ENCODE measurements around the gene WDR83. TPM values are rescaled to one million over a fixed set of nuclear protein-coding genes. Genes with fewer than 3 reads are reported as not detected.
"Not testable (repeated sequence)": the region's sequence is repeated elsewhere in the genome, so short reads cannot be mapped to it uniquely, and the experiment has no call there.

WDR83 gene
- 19.0 and 19.9 TPM in 2 replicates for total RNA-seq
- long read RNA-seq, transcript WDR83-201 (11 exons, 1,457 nt): major isoform, 8 of 21 reads
- long read RNA-seq, partial matches to known transcripts: 12 of 21 reads
- long read RNA-seq, other reads (novel, unspliced or antisense): 1 of 21 reads

- peak; percentile 65 for DNase-seq (ENCODE audit: low read depth, low spot score)
- H3K36me3 Mint-ChIP-seq (ENCODE audit: low read depth): no peaks in the 10 kb centered on the region
- peak within 1 kb of the TSS; percentile 98 for H3K4me3 Mint-ChIP-seq
- peaks cover 44% of the 10 kb centered on the region for H3K4me1 Mint-ChIP-seq
- H3K27me3 Mint-ChIP-seq (ENCODE audit: low read depth): no peaks in the 10 kb centered on the region
- no peaks in the 10 kb centered on the region for H3K9me3 Mint-ChIP-seq
- TF ChIP-seq, protein P1, sequence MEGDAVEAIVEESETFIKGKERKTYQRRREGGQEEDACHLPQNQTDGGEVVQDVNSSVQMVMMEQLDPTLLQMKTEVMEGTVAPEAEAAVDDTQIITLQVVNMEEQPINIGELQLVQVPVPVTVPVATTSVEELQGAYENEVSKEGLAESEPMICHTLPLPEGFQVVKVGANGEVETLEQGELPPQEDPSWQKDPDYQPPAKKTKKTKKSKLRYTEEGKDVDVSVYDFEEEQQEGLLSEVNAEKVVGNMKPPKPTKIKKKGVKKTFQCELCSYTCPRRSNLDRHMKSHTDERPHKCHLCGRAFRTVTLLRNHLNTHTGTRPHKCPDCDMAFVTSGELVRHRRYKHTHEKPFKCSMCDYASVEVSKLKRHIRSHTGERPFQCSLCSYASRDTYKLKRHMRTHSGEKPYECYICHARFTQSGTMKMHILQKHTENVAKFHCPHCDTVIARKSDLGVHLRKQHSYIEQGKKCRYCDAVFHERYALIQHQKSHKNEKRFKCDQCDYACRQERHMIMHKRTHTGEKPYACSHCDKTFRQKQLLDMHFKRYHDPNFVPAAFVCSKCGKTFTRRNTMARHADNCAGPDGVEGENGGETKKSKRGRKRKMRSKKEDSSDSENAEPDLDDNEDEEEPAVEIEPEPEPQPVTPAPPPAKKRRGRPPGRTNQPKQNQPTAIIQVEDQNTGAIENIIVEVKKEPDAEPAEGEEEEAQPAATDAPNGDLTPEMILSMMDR (conservative IDR thresholded peaks at IDR 0.05): no peak
- peak within 1 kb of the TSS; percentile 88 for H3K27ac Mint-ChIP-seq (ENCODE audit: unreplicated experiment)
These were observed at the start of gene WDR83, which contains the start of gene MAN2B1 for GRCh38 chr19:12666265-12667048. Gene WDR83 (plus strand): TSS chr19:12666807. CDS start chr19:12669791, 2,984 bp downstream. Gene MAN2B1 (minus strand): TSS chr19:12666742. CDS start chr19:12666701, 41 bp downstream.

DNA sequence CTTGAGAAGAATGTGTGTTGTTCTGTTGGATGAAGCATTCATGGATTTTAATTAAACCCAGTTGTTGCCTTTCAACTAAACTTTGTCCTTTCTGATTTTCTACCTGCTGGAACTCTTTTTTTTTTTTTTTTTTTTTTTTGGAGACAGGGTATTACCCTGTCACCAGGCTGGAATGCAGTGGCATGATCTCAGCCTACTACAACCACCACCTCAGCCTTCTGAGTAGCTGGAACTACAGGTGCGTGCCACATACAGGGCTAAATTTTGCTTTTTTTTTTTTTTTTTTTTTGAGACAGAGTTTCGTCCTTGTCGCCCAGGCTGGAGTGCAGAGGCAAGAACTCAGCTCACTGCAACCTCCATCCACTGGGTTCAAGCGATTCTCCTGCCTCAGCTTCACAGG lies 49.0 kb upstream of the WDR83 start:
- H3K9me3 Mint-ChIP-seq: peaks cover 4% of the 10 kb centered on the region

DNA sequence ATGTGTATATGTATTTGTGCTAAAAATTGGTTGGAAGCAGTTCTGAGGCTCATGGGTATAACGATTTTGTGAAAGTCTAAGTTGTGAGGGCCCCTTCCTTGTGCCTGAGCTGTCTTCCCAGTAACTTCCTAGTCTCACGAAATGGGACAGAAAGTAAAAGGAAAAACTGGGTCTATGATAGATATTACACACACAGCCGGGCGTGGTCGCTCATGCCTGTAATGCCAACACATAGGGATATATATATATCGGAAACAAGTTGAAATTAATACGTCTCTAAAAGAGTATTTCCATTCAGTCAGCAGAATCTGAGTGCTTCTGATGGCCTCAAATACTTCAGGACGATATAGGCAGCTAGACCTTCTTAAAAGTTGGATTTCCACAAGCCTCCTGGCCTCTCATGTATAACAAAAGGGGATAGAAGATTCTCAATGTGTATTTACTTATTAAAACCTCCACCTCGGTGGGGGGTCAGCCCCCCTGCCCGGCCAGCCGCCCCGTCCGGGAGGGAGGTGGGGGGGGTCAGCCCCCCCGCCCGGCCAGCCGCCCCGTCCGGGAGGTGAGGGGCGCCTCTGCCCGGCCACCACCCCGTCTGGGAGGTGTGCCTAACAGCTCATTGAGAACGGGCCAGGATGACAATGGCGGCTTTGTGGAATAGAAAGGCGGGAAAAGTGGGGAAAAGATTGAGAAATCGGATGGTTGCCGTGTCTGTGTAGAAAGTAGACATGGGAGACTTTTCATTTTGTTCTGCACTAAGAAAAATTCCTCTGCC lies 45.2 kb upstream of the WDR83 start:
- not testable (repeated sequence) for H3K27me3 Mint-ChIP-seq (ENCODE audit: low read depth); DNase-seq (ENCODE audit: low read depth, low spot score); H3K4me1 Mint-ChIP-seq; H3K4me3 Mint-ChIP-seq; H3K27ac Mint-ChIP-seq (ENCODE audit: unreplicated experiment); H3K9me3 Mint-ChIP-seq
- H3K36me3 Mint-ChIP-seq (ENCODE audit: low read depth): peaks cover 27% of the 10 kb centered on the region

More for the DNA sequence above, 49.0 kb upstream of the WDR83 start:
- H3K36me3 Mint-ChIP-seq (ENCODE audit: low read depth): peaks cover 20% of the 10 kb centered on the region
- no peak overlapping the region for H3K27ac Mint-ChIP-seq (ENCODE audit: unreplicated experiment)
- H3K4me1 Mint-ChIP-seq: peaks cover 4% of the 10 kb centered on the region
- H3K27me3 Mint-ChIP-seq (ENCODE audit: low read depth): no peaks in the 10 kb centered on the region
- no peak overlapping the region for H3K4me3 Mint-ChIP-seq
- TF ChIP-seq, protein P1 (conservative IDR thresholded peaks at IDR 0.05): no peak
- no peak for DNase-seq (ENCODE audit: low read depth, low spot score)

GRCh38 chr19:12623361-12624031 lies 43.1 kb upstream of the WDR83 start:
- Mint-ChIP-seq H3K4me1 (no peaks in the 10 kb centered on the region), H3K4me3 (no peak overlapping the region), H3K9me3 (peaks cover 8% of the 10 kb centered on the region), H3K36me3 (ENCODE audit: low read depth) (peaks cover 42% of the 10 kb centered on the region), H3K27ac (ENCODE audit: unreplicated experiment) (no peak overlapping the region), H3K27me3 (ENCODE audit: low read depth) (no peaks in the 10 kb centered on the region)
- TF ChIP-seq, protein P1 (conservative IDR thresholded peaks at IDR 0.05): no peak
- DNase-seq (ENCODE audit: low read depth, low spot score): no peak

DNA sequence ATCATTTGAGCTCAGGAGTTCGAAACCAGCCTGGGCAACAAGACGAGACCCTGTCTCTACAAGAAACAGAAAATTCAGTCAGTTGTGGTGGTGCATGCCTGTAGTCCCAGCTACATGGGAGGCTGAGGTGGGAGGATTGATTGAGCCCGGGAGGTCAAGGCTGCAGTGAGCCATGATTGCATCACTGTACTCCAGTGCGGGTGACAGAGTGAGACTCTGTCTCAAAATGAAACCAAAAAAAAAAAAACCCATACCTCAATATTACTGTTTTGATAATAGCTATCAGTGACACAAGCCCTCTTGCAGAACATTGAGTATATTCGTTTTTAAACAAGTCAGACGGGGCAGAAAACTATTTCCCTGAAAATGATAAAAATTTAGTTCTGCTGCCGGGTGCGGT lies 39.6 kb upstream of the WDR83 start:
- no peak for DNase-seq (ENCODE audit: low read depth, low spot score)
- no peak overlapping the region for H3K4me3 Mint-ChIP-seq
- TF ChIP-seq, protein P1 (conservative IDR thresholded peaks at IDR 0.05): no peak
- no peaks in the 10 kb centered on the region for H3K4me1 Mint-ChIP-seq
- peaks cover 13% of the 10 kb centered on the region for H3K9me3 Mint-ChIP-seq
- H3K36me3 Mint-ChIP-seq (ENCODE audit: low read depth): peaks cover 55% of the 10 kb centered on the region
- H3K27ac Mint-ChIP-seq (ENCODE audit: unreplicated experiment): no peak overlapping the region
- H3K27me3 Mint-ChIP-seq (ENCODE audit: low read depth): no peaks in the 10 kb centered on the region

All from neural crest cell (in vitro differentiated cells).